Activated CD4-positive, alpha-beta memory T cell treated with anti-CD3 and anti-CD28 coated beads for 36 hours (primary cell): ENCODE data around the gene IGFL2. TPM values are rescaled to one million over a fixed set of nuclear protein-coding genes. Genes with fewer than 3 reads are reported as not detected.
"Not testable (repeated sequence)": the region's sequence is repeated elsewhere in the genome, so short reads cannot be mapped to it uniquely, and the experiment has no call there.

ENCODE experiments used
- CTCF ChIA-PET: fragments of 350-600 bp; sonication (Branson Sonifier 250); formaldehyde crosslinking; loops from one replicate; lab custom pipeline; 2021; ENCODE audit warnings: antibody characterized with exemption, inconsistent platforms; lab: Charles Lee
- POLR2A ChIA-PET: fragments of 350-600 bp; sonication (Branson Sonifier 250); formaldehyde crosslinking; loops from one replicate; lab custom pipeline; 2021; ENCODE audit warnings: antibody characterized with exemption; lab: Charles Lee
- DNase-seq: peaks from one replicate; pipeline ENCODE4 v3.0.0-alpha.2; 2020
- H3K27ac Mint-ChIP-seq: one replicate; pipeline ENCODE4 v1.8.0; 2021; ENCODE audit warnings: mixed read lengths
- H3K27me3 Mint-ChIP-seq: one replicate; pipeline ENCODE4 v1.8.0; 2021; ENCODE audit warnings: mixed read lengths
- H3K36me3 Mint-ChIP-seq: one replicate; pipeline ENCODE4 v1.8.0; 2021; ENCODE audit warnings: mixed read lengths
- H3K4me1 Mint-ChIP-seq: one replicate; pipeline ENCODE4 v1.8.0; 2021; ENCODE audit warnings: low read depth, mixed read lengths
- H3K4me3 Mint-ChIP-seq: one replicate; pipeline ENCODE4 v1.8.0; 2021; ENCODE audit warnings: mild to moderate bottlenecking, mixed read lengths
- H3K9me3 Mint-ChIP-seq: one replicate; pipeline ENCODE4 v1.8.0; 2021; ENCODE audit warnings: mixed read lengths
- intact Hi-C: fragments of 100-400 bp; cut with micrococcal nuclease; formaldehyde crosslinking; loops from one replicate; pipeline ENCODE4 v1.15.1; 2023
- total RNA-seq, 2 experiments: library from RNA; stranded (reverse); gene quantifications; one replicate each; pipeline ENCODE4 v1.2.3, GENCODE V29; 2021

The IGFL2 gene
- total RNA-seq, 2 experiments from 2014 or later: not detected

- Mint-ChIP-seq H3K27me3 (peaks cover 34% of the 10 kb centered on the region), H3K36me3 (no peaks in the 10 kb centered on the region), H3K4me3 (no peak overlapping the region), H3K27ac (no peak overlapping the region), H3K9me3 (no peaks in the 10 kb centered on the region), H3K4me1 (peaks cover 20% of the 10 kb centered on the region)
- ChIA-PET CTCF (no interaction called here), POLR2A (no interaction called here)
- intact Hi-C loops: loop anchor here (5.0 kb wide), 1 partner anchor 81 kb away; no protein-coding TSS in a partner anchor
- no peak for DNase-seq
These were observed 32.8 kb downstream of the IGFL2 start for GRCh38 chr19:46180701-46181387.

- H3K9me3 Mint-ChIP-seq: no peaks in the 10 kb centered on the region
- DNase-seq: peak; percentile 36
- H3K36me3 Mint-ChIP-seq: no peaks in the 10 kb centered on the region
- H3K4me3 Mint-ChIP-seq: no peak overlapping the region
- ChIA-PET CTCF (no interaction called here), POLR2A (no interaction called here)
- intact Hi-C loops: loop anchor here (5.0 kb wide), 1 partner anchor 81 kb away; no protein-coding TSS in a partner anchor
- H3K27me3 Mint-ChIP-seq: peaks cover 32% of the 10 kb centered on the region
- no peak overlapping the region for H3K27ac Mint-ChIP-seq
- H3K4me1 Mint-ChIP-seq: peaks cover 20% of the 10 kb centered on the region
These were observed 33.3 kb downstream of the IGFL2 start for GRCh38 chr19:46181388-46181779.

DNA sequence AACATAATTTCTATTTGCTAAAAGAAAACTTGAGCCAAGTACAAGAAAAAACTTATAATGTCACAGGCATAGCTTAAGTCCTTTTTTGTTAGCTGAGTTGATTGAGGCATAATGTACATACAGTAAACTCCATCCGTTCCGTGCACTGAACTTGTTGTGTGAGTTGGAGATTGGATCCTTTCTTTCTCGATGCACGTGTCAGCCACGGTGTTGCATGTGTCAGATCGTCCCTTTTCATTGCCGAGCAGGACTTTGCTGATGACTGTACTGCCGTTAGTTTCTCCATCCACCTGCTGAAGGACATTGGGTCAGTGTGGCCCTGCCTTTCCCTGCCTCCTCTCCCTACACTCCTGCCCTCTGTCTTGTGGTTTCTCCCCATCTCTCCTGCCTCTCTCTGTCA lies 34.4 kb downstream of the IGFL2 start:
- Mint-ChIP-seq H3K27me3 (peaks cover 37% of the 10 kb centered on the region), H3K36me3 (no peaks in the 10 kb centered on the region), H3K4me1 (peaks cover 20% of the 10 kb centered on the region), H3K9me3 (no peaks in the 10 kb centered on the region), H3K27ac (no peak overlapping the region), H3K4me3 (no peak overlapping the region)
- intact Hi-C loops: loop anchor here (5.0 kb wide), 1 partner anchor 80 kb away; no protein-coding TSS in a partner anchor
- DNase-seq: no peak
- CTCF ChIA-PET: no interaction called here
- POLR2A ChIA-PET: no interaction called here

- Mint-ChIP-seq H3K4me1 (peaks cover 20% of the 10 kb centered on the region), H3K27ac (peak overlapping the region; percentile 19), H3K27me3 (peaks cover 46% of the 10 kb centered on the region)
- H3K9me3 Mint-ChIP-seq, H3K36me3 Mint-ChIP-seq, POLR2A ChIA-PET, DNase-seq, H3K4me3 Mint-ChIP-seq: not testable (repeated sequence)
- intact Hi-C loops: loop anchor here (2.0 to 5.0 kb wide), 2 partner anchors 70 to 77 kb away; no protein-coding TSS in a partner anchor
- CTCF ChIA-PET: interaction anchor here (0.6 to 1.9 kb wide), 4 partner anchors 80 to 157 kb away, joined by 3 to 5 read pairs (median 4); no protein-coding TSS in a partner anchor
These were observed 37.0 kb downstream of the IGFL2 start for GRCh38 chr19:46184775-46185710.

DNA sequence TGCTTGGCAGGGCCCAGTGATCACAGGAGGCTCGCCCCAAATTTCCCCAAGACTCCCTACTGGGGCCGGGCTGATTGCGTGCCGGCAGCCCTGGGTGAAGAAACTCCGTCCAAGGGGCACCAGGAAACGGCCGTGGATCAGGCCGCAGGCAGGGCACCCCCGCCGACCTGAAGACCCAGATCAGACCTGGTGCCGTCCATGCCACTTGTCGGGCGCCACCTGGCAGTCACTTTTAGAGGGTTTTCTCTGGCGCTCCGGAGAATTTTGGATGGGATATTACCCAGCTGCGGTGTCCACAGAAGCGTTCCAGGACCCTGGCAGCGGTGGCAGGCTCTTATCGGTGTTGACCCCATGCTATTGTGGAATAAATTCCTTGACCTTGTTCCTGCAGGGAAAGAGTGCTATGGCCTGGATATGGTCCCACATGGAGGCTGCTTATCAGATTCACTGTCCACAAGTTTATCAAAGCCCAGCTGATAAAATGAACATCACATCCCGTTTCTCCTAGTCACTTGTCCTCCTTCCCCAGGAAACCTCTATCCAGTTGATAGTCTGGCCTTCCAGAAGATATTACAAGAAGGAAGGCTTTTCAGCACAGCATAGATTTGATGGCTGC lies 38.2 kb downstream of the IGFL2 start:
- ChIA-PET CTCF (interaction anchor here (1.0 to 1.9 kb wide), 3 partner anchors 78 to 158 kb away, joined by 3 to 5 read pairs (median 4); no protein-coding TSS in a partner anchor), POLR2A (no interaction called here)
- peaks cover 52% of the 10 kb centered on the region for H3K27me3 Mint-ChIP-seq
- H3K4me1 Mint-ChIP-seq: peaks cover 18% of the 10 kb centered on the region
- intact Hi-C loops: no loop called here
- H3K9me3 Mint-ChIP-seq: no peaks in the 10 kb centered on the region
- no peak for DNase-seq
- H3K36me3 Mint-ChIP-seq: no peaks in the 10 kb centered on the region
- H3K4me3 Mint-ChIP-seq: no peak overlapping the region
- no peak overlapping the region for H3K27ac Mint-ChIP-seq

GRCh38 chr19:46186717-46187101 lies 38.7 kb downstream of the IGFL2 start:
- no peaks in the 10 kb centered on the region for H3K36me3 Mint-ChIP-seq
- H3K27me3 Mint-ChIP-seq: peaks cover 53% of the 10 kb centered on the region
- H3K4me3 Mint-ChIP-seq: no peak overlapping the region
- peaks cover 13% of the 10 kb centered on the region for H3K4me1 Mint-ChIP-seq
- intact Hi-C loops: no loop called here
- ChIA-PET POLR2A (interaction anchor here (0.6 kb wide), 1 partner anchor 232 kb away, joined by 4 read pairs; no protein-coding TSS in a partner anchor), CTCF (interaction anchor here (1.0 to 1.9 kb wide), 2 partner anchors 77 to 104 kb away, joined by 3 to 5 read pairs; no protein-coding TSS in a partner anchor)
- H3K9me3 Mint-ChIP-seq: no peaks in the 10 kb centered on the region
- no peak for DNase-seq
- H3K27ac Mint-ChIP-seq: no peak overlapping the region

DNA sequence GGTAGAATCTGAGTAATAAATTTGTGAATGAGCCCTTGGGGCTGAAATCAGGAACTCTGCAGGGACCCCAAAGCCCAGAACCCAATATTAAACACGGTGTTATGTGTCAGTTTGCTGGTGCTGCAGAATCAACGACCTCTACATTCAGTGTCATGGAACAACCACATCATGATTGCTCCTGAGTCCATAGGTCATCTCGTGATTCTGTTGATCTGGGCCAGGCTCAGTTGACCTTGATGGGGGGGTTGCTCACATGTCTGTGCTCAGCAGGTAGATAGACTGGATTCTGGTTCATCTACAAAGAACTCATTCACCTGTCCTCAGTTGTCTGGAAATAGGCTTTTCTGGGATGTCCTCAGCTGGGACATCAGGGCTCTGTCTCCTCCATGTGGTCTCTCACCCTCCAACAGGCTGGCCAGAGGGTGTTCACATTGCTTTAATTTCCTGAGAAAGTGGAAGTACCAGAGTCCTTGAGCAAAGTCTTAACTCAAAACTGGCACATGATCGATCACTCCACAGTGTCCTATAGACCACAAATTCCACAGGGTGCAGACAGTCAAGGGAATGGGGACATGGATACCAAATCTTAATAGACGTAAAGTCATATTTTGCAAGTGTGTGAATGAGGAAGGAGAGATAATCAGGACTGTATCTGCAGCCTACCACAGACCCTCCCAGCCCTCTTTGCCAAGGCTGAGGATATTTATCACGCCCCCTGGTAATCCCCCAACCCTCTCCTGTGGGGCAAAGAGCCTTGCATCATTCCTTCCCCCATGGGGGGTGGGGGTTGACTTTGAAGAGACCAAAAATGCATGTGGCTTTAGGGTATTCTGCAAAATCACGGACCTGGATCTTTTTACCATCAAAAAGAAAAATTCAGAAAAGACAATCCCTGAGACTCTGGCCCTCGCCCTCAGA lies 42.2 kb downstream of the IGFL2 start:
- Mint-ChIP-seq H3K27ac (no peak overlapping the region), H3K27me3 (peaks cover 50% of the 10 kb centered on the region), H3K4me1 (peaks cover 7% of the 10 kb centered on the region), H3K36me3 (no peaks in the 10 kb centered on the region), H3K4me3 (no peak overlapping the region), H3K9me3 (no peaks in the 10 kb centered on the region)
- intact Hi-C loops: loop anchor here (1.0 to 5.0 kb wide), 4 partner anchors 77 to 161 kb away; no protein-coding TSS in a partner anchor
- ChIA-PET POLR2A (no interaction called here), CTCF (interaction anchor here (0.6 to 4.7 kb wide), 8 partner anchors 13 to 162 kb away, joined by 3 to 81 read pairs (median 7); no protein-coding TSS in a partner anchor)
- DNase-seq: no peak

DNA sequence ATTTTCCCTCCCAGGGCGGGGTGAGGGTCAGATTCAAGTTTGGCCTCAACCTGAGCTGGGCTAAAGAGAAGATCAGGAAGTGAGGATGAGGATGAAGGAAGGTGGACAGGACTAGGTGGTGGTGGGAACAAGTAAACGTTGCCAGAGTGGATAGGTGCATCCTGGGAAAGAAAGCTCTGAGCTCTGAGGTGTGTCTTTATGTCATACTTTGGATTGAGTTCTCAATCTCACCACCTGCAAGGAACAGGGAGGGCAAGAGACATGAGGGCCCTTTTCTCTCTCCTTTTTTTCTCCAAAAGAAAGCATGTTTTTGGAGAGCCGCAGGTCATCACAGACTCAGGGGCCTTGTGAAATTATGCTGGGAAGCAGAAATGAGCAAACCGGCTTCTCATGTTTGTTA lies 43.3 kb downstream of the IGFL2 start:
- ChIA-PET POLR2A (no interaction called here), CTCF (interaction anchor here (0.9 to 4.7 kb wide), 5 partner anchors 73 to 164 kb away, joined by 3 to 81 read pairs (median 8); no protein-coding TSS in a partner anchor)
- Mint-ChIP-seq H3K36me3 (no peaks in the 10 kb centered on the region), H3K4me3 (no peak overlapping the region), H3K9me3 (no peaks in the 10 kb centered on the region), H3K4me1 (peaks cover 2% of the 10 kb centered on the region), H3K27ac (no peak overlapping the region), H3K27me3 (peaks cover 54% of the 10 kb centered on the region)
- intact Hi-C loops: loop anchor here (5.0 kb wide), 1 partner anchor 76 kb away; no protein-coding TSS in a partner anchor
- no peak for DNase-seq

DNA sequence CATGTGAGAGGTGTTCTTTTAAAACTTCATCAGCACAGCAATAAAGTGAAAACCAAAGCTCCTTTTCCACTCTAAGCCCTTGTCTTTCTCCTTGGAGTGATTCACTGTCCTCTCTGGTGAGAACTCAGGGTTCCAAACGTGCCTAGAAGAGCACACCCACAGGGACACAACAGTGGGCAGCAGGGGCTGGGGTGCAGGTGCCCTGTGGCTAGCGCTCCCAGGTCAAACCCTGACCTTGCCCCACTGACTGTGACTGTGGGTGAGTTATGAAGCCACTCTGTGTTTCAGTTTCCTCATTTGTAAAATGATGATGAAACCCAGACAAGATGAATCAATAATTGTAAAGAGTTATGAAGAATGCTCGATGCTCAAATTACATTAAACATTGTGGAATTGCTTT lies 43.9 kb downstream of the IGFL2 start:
- ChIA-PET POLR2A (no interaction called here), CTCF (interaction anchor here (0.9 to 4.7 kb wide), 5 partner anchors 73 to 165 kb away, joined by 3 to 81 read pairs (median 8); no protein-coding TSS in a partner anchor)
- Mint-ChIP-seq H3K36me3 (no peaks in the 10 kb centered on the region), H3K9me3 (no peaks in the 10 kb centered on the region), H3K4me1 (peaks cover 2% of the 10 kb centered on the region), H3K4me3 (no peak overlapping the region), H3K27me3 (peaks cover 55% of the 10 kb centered on the region), H3K27ac (no peak overlapping the region)
- intact Hi-C loops: loop anchor here (5.0 kb wide), 1 partner anchor 75 kb away; no protein-coding TSS in a partner anchor
- DNase-seq: no peak

DNA sequence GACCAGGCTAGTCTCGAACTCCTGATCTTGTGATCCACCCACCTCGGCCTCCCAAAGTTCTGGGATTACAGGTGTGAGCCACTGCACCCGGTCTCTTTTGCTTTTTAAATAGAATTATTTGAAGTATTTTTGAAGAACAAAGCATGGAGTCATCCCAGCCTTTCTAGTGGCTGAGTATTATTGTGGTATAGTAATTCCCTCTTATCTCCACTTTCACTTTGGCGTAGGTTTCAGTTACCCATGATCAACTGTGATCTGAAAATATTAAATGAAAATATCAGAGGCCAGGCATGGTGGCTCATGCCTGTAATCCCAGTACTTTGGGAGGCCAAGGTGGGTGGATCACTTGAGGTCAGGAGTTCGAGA lies 44.6 kb downstream of the IGFL2 start:
- CTCF ChIA-PET: interaction anchor here (1.7 kb wide), 1 partner anchor 73 kb away, joined by 10 read pairs; no protein-coding TSS in a partner anchor
- intact Hi-C loops: loop anchor here (5.0 kb wide), 1 partner anchor 75 kb away; no protein-coding TSS in a partner anchor
- H3K27ac Mint-ChIP-seq, POLR2A ChIA-PET, H3K4me1 Mint-ChIP-seq, H3K4me3 Mint-ChIP-seq, H3K36me3 Mint-ChIP-seq, H3K9me3 Mint-ChIP-seq, DNase-seq: not testable (repeated sequence)
- peaks cover 60% of the 10 kb centered on the region for H3K27me3 Mint-ChIP-seq
